ENCODE results near the gene FOXP4.
"Not testable (repeated sequence)": the region's sequence is repeated elsewhere in the genome, so short reads cannot be mapped to it uniquely, and the experiment has no call there.

FOXP4 gene

DNA sequence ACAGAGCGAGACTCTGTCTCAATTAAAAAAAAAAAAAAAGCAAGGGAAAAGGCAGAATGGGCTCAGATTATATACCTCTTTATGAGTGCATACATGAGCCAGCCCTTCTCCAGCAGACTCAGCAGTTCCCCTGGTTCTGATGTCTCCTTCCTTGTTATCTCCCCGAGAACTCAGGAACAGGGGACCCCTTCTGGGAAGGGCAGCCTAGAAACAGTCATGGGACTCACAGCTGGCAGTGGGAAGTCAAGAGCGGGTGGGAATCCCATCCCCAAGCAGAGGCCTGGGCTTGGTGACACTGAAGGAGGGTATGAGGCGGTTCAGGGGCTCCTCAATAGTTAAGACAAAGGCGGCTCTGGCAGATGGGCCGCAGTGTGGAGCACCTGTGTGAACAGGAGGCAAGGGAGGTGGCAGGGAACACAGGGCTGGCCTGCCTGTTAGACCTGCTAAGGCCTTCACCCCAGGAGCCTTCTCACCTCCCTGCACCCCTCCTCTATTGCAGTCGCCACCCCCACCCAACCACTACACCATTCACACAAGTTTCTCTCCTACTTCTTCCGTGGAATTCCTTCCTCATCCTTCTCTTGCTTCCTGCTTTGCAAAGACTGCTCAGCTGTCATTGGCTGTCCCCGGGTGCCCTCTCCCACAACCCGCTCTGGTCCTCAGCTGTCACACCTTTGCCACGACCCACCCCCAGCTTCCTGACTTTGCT, 62.4 kb downstream of the FOXP4 start:
- ChIA-PET POLR2A (no interaction called here), CTCF (interaction anchor here (1.5 to 21.2 kb wide), 5 partner anchors 31 to 241 kb away, joined by 6 to 481 read pairs (median 9); no protein-coding TSS in a partner anchor)
- TF ChIP-seq, protein P1, sequence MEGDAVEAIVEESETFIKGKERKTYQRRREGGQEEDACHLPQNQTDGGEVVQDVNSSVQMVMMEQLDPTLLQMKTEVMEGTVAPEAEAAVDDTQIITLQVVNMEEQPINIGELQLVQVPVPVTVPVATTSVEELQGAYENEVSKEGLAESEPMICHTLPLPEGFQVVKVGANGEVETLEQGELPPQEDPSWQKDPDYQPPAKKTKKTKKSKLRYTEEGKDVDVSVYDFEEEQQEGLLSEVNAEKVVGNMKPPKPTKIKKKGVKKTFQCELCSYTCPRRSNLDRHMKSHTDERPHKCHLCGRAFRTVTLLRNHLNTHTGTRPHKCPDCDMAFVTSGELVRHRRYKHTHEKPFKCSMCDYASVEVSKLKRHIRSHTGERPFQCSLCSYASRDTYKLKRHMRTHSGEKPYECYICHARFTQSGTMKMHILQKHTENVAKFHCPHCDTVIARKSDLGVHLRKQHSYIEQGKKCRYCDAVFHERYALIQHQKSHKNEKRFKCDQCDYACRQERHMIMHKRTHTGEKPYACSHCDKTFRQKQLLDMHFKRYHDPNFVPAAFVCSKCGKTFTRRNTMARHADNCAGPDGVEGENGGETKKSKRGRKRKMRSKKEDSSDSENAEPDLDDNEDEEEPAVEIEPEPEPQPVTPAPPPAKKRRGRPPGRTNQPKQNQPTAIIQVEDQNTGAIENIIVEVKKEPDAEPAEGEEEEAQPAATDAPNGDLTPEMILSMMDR (IDR thresholded peaks at IDR 0.05; ENCODE audit: insufficient read depth, low read length, missing control alignments): no peak
- H3K4me3 ChIP-seq (ENCODE audit: low read depth, low read length): no peak overlapping the region
- no peak for DNase-seq (ENCODE audit: low read depth, low spot score)

DNA sequence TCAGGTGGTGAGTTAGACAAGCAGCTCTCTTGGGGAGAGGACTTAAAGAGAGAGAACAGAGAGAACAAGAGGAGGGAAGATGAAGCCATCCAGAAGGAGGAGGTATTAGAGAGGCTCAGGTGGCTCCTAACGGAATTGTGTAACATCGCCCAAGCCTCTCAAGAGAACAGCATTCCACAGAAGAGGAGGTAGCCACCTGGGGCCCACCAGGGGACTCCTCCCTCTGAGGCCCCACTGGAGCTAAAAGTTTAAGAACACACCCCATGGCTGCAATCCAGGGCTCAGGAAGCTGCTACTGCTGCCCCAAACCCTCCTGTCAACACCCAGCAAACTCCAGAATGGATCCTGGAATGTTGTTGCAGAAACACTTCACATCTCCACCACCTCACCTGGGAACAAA, 68.5 kb downstream of the FOXP4 start:
- DNase-seq (ENCODE audit: low read depth, low spot score): no peak
- ChIA-PET POLR2A (no interaction called here), CTCF (interaction anchor here (0.6 to 3.1 kb wide), 5 partner anchors 11 to 244 kb away, joined by 3 to 18 read pairs (median 6); no protein-coding TSS in a partner anchor)
- TF ChIP-seq, protein P1 (IDR thresholded peaks at IDR 0.05; ENCODE audit: insufficient read depth, low read length, missing control alignments): no peak
- H3K4me3 ChIP-seq (ENCODE audit: low read depth, low read length): no peak overlapping the region

DNA sequence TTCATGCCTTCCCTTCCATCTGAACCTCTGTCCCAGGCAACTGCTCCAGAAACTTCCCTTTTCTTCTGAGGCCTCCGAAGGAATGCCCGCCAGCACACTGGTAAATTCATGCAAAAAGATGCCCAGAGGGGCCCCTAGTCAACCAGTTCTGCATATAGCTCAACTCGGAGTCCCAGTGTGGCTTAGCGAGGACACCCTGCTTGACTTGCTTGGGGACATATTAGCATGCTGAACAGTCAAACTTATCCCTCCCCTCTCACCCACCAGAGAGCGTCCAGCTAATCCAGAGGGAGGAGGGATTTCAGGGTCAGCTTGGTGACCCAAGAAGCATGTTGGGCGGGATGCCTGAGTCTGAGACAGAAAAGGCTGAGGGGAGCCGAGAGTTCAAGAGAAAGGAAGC, 69.1 kb downstream of the FOXP4 start:
- TF ChIP-seq, protein P1 (IDR thresholded peaks at IDR 0.05; ENCODE audit: insufficient read depth, low read length, missing control alignments): no peak
- POLR2A ChIA-PET: no interaction called here
- no peak for DNase-seq (ENCODE audit: low read depth, low spot score)
- CTCF ChIA-PET: interaction anchor here (0.6 to 3.1 kb wide), 5 partner anchors 10 to 245 kb away, joined by 3 to 18 read pairs (median 6); no protein-coding TSS in a partner anchor
- no peak overlapping the region for H3K4me3 ChIP-seq (ENCODE audit: low read depth, low read length)

DNA sequence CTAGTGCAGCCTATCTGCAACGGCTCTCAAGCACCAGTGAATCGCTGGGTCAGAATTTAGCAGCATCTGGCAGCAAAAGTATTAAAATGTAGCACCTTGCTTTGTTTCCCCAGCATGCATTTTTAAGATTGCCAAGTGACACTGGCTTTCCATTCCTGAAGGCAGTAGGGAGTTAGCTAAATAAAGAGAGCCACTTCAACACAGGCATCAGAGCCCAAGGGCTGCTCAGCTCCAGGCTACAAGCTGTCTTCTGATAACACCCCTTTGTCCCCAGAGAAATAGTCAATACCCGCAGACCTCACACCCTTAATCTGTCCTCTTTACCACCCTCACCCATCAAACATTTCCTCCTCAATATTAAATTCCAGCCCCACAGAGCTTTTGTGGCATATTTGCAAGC, 72.4 kb downstream of the FOXP4 start:
- ChIA-PET CTCF (interaction anchor here (1.2 to 2.4 kb wide), 3 partner anchors 16 to 251 kb away, joined by 5 to 13 read pairs (median 8); no protein-coding TSS in a partner anchor), POLR2A (no interaction called here)
- TF ChIP-seq, protein P1 (IDR thresholded peaks at IDR 0.05; ENCODE audit: insufficient read depth, low read length, missing control alignments): no peak
- no peak overlapping the region for H3K4me3 ChIP-seq (ENCODE audit: low read depth, low read length)
- DNase-seq (ENCODE audit: low read depth, low spot score): no peak

DNA sequence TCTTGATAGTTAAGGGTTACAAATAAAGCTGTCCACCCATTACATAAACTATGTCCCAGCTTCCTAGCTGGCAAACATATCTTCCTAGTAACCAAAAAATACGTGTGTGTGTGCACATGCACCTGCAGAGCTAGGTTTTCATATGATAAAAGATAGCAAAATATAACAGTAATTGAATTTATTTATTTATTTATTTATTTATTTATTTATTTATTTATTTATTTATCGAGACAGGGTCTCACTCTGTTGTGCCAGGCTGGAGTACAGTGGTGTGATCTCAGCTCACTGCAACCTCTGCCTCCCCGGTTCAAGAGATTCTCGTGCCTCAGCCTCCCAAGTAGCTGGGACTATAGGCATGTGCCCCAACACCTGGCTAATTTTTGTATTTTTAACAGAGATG, 73.0 kb downstream of the FOXP4 start:
- POLR2A ChIA-PET; DNase-seq (ENCODE audit: low read depth, low spot score); H3K4me3 ChIP-seq (ENCODE audit: low read depth, low read length): not testable (repeated sequence)
- CTCF ChIA-PET: interaction anchor here (1.2 to 2.4 kb wide), 3 partner anchors 16 to 251 kb away, joined by 5 to 13 read pairs (median 8); no protein-coding TSS in a partner anchor

DNA sequence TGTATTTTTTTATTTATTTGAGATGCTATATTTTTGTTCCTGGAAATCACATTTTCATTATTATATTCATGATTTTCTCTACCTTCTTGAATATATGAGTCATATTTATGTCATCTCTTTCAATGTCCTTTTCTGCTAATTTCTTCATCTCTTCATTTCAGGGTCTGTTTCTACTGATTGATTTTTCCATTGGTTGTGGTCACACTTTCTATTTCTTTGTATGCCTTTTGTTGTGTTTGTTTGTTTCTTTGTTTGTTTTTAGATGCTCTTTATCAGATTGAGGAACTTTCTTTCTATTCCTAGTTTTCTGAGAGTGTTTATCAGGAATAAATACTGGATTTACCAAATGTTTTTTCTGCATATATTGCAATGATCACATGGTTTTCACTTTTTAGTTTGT, 75.2 kb downstream of the FOXP4 start:
- no peak overlapping the region for H3K4me3 ChIP-seq (ENCODE audit: low read depth, low read length)
- POLR2A ChIA-PET: no interaction called here
- no peak for DNase-seq (ENCODE audit: low read depth, low spot score)
- CTCF ChIA-PET: interaction anchor here (1.6 kb wide), 1 partner anchor 19 kb away, joined by 9 read pairs; no protein-coding TSS in a partner anchor
- TF ChIP-seq, protein P1 (IDR thresholded peaks at IDR 0.05; ENCODE audit: insufficient read depth, low read length, missing control alignments): no peak

Measured in AG04449 (cell line).